Stimulated activated effector memory CD8-positive, alpha-beta T cell treated with anti-CD3 and anti-CD28 coated beads, Interleukin-12 subunit alpha, Interleukin-12 subunit beta, amount 100 ng/mL, for 72 hours (primary cell): ENCODE data around the gene KCNK17.

Source experiments
- ATAC-seq: fragments of 150-1000 bp; cut with Tn5 transposase; 2 replicates; pipeline ENCODE4 v1.10.0; 2021
- DNase-seq, 2 donors: peaks; one replicate each; pipeline ENCODE4 v3.0.0; 2021 to 2022; ENCODE audit warnings: low spot score in 2 of 2
- H3K27ac Mint-ChIP-seq: one replicate; pipeline ENCODE4 v1.8.0; 2022; ENCODE audit warnings: mild to moderate bottlenecking, mixed read lengths
- H3K36me3 Mint-ChIP-seq: one replicate; pipeline ENCODE4 v1.8.0; 2022; ENCODE audit warnings: mild to moderate bottlenecking, mixed read lengths
- H3K4me1 Mint-ChIP-seq: one replicate; pipeline ENCODE4 v1.8.0; 2022; ENCODE audit warnings: mixed read lengths
- H3K4me3 Mint-ChIP-seq: one replicate; pipeline ENCODE4 v1.8.0; 2022; ENCODE audit warnings: mild to moderate bottlenecking, mixed read lengths
- H3K9me3 Mint-ChIP-seq: one replicate; pipeline ENCODE4 v1.8.0; 2022; ENCODE audit warnings: mixed read lengths

Gene KCNK17, protein sequence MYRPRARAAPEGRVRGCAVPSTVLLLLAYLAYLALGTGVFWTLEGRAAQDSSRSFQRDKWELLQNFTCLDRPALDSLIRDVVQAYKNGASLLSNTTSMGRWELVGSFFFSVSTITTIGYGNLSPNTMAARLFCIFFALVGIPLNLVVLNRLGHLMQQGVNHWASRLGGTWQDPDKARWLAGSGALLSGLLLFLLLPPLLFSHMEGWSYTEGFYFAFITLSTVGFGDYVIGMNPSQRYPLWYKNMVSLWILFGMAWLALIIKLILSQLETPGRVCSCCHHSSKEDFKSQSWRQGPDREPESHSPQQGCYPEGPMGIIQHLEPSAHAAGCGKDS

DNA sequence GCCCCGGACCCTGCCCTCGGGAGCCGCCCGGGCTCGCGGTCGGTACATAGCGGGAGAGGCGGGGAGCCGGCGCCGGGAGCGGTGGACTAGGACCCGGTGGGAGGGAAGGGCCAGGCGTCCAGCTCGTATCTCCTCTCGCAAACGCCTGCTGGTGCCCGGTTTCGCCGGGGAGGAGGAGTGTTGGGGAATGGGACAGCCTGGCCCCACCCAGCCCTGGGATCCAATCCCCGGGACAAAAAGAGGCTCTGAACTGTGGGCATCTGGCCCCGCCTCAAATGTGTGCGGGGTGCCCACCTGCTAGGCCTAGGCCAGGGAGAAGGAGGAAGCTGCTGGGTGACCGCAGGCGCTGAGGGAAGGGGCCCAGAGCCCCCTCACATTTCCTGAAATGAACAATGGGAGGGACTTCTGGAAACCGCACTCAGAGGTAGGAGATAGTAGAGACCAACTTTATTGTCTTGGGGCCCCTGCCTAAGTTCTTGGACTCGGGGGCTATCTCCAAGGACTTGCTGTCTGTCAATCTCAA, at the start of gene KCNK17:
Gene KCNK17, minus strand, starts transcription at position 147 of the 523 bp plus-strand sequence. Its CDS starts 99 bp downstream, at position 48.
- peaks cover 15% of the 10 kb centered on the region for H3K4me1 Mint-ChIP-seq

DNA sequence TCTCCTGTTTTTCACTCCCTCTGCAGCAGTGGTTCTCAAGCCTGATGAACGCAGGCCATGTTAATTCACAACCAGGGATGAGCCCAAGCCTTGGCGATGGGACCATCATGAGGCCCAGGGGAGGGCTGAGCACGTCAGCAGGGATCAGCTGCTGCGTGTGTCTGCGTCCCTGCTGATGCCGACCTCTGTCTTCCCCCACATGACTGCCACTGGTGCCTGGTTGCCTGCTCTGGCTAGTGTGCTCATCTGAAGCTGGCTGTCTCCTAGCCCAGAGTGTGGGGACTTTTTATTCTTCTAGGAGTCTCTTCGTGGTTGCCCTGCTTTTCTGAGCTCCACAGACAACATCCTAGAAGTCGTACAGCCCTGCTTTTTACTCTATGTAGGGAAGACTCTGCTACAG, 49.1 kb upstream of the KCNK17 start:
- DNase-seq, result no peak
- no peak overlapping the region for H3K4me3 Mint-ChIP-seq
- ATAC-seq, result no peak
- no peaks in the 10 kb centered on the region for H3K9me3 Mint-ChIP-seq
- H3K36me3 Mint-ChIP-seq, result no peaks in the 10 kb centered on the region
- no peak overlapping the region for H3K27ac Mint-ChIP-seq
- H3K4me1 Mint-ChIP-seq, result no peaks in the 10 kb centered on the region

More for the DNA sequence above, at the start of gene KCNK17:
- ATAC-seq, result no peak
- peak within 1 kb of the TSS; percentile 31 for H3K4me3 Mint-ChIP-seq
- no peak within 1 kb of the TSS for H3K27ac Mint-ChIP-seq
- H3K36me3 Mint-ChIP-seq, result no peaks in the 10 kb centered on the region
- DNase-seq, result no peak
- H3K9me3 Mint-ChIP-seq, result no peaks in the 10 kb centered on the region

DNA sequence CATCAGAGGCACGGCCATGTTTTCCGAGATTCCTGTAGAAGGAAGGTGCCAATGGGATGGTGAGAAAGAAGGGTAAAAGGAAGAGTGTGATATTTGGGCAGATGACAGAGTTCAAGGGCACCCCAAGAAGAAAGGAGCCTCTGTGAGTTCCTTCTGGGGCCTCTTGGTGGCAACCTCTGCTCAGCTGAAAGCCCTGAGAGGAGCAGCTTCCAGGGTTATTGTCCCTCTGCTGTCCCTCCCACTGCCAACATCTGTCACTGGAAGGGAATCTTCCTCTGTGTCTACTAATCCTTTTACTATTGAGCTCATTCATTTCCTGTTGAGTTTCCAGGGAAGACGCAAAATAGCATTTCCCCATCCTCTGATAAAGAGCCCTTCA, 48.3 kb upstream of the KCNK17 start:
- no peaks in the 10 kb centered on the region for H3K36me3 Mint-ChIP-seq

DNA sequence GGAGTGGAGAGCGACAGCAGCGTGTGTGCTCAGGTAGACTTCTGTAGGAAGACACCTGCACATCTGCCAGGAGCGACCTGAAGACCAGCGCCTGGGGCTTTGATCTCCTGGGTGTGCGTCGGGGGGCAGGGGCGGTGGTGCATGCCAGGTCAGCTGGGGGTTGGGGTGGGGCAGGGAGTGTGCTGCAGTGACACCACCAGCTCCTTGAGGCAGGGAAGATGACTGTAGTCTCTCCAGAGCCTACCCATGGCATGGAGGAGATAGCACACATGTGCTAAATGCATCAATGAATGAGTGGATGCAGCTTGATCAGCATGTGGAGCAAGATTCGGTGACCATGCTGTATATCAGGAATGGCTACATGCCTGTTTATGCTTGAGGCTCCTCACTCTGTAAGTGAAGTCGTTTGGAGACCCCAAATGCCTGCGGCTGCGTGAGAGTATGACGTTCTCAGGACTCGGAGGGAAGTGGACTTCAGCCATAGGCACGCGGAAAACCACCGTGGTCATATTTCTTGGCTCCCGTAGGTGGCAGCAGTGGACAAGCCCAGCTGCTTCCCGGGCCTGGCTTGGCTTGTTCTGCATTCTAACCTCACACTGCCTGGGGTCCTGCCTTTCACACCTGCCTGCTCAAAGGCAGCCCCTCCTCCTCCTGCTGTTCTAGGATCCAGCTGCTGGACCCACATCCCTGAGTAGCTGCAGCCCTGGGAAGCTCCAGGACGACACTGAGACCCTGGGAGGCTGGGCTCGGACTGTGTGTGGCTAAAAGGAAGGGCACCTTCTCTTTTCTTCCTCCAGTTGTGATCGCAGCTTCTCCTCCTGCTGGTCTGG, 47.7 kb upstream of the KCNK17 start:
- Mint-ChIP-seq H3K36me3 (no peaks in the 10 kb centered on the region), H3K4me3 (no peak overlapping the region), H3K4me1 (no peaks in the 10 kb centered on the region), H3K9me3 (no peaks in the 10 kb centered on the region), H3K27ac (no peak overlapping the region)
- DNase-seq (peak; percentile 27 to 64), ATAC-seq (no peak)

More for the DNA sequence above, 48.3 kb upstream of the KCNK17 start:
- no peak overlapping the region for H3K27ac Mint-ChIP-seq
- H3K9me3 Mint-ChIP-seq, result no peaks in the 10 kb centered on the region
- no peak for DNase-seq
- no peak overlapping the region for H3K4me3 Mint-ChIP-seq
- ATAC-seq, result no peak
- H3K4me1 Mint-ChIP-seq, result no peaks in the 10 kb centered on the region

DNA sequence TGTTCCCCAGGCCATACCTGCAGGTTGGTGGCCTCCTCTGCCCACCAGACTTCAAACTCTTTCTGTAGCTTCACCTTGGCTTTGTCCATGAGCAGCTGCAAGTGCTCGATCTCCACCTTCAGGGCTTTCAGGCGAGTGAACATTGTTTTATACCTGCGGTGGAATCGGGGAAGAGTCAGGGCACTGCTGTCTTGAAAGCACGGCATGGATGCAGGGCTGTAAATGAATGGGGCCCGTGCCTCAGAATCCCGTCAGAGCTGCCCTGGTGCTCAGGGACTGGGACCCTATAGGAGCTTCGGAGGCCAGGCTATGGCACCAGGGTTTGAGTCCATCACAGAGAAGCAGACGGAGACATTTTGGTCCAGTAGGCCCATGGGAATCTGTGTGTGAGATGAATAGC, 46.2 kb upstream of the KCNK17 start:
- no peaks in the 10 kb centered on the region for H3K36me3 Mint-ChIP-seq
- no peaks in the 10 kb centered on the region for H3K9me3 Mint-ChIP-seq
- DNase-seq, result no peak
- no peak for ATAC-seq
- H3K27ac Mint-ChIP-seq, result no peak overlapping the region
- H3K4me1 Mint-ChIP-seq, result no peaks in the 10 kb centered on the region
- no peak overlapping the region for H3K4me3 Mint-ChIP-seq

DNA sequence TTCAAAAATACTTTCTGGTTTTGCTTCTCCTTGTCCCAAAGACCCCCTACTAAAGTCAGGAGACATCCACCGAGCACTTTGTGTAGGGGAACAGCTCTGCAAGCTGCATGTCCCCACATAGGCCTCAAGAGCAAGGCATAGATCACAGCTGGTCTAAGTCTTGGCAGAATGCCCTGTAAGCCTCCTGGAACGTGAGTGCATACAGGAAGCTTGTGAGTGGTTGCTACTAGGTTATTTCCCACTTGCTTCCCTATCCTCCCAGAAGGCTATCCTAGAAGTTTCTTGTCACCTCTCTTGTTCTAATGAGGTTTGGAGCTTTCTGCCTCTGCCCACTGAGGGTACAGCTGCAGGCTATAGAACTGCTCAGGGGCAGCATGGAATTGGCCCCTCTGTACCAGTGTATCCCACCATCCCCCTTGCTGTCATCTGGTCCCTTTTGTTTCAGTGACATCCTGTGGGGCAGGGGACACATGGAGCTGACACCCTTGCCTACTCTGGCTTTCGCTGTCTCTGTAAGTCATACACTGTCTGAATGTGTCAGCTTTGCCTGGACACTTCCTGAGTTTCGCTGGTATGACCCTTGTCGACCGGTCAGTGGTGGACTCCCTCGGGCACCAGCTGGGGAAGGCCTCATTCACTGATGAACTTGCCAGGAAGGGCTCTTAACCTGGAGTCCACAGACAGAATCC, 43.9 kb upstream of the KCNK17 start:
- ATAC-seq, result no peak
- H3K4me1 Mint-ChIP-seq, result no peaks in the 10 kb centered on the region
- H3K9me3 Mint-ChIP-seq, result no peaks in the 10 kb centered on the region
- no peaks in the 10 kb centered on the region for H3K36me3 Mint-ChIP-seq
- no peak overlapping the region for H3K4me3 Mint-ChIP-seq
- no peak for DNase-seq
- H3K27ac Mint-ChIP-seq, result no peak overlapping the region

DNA sequence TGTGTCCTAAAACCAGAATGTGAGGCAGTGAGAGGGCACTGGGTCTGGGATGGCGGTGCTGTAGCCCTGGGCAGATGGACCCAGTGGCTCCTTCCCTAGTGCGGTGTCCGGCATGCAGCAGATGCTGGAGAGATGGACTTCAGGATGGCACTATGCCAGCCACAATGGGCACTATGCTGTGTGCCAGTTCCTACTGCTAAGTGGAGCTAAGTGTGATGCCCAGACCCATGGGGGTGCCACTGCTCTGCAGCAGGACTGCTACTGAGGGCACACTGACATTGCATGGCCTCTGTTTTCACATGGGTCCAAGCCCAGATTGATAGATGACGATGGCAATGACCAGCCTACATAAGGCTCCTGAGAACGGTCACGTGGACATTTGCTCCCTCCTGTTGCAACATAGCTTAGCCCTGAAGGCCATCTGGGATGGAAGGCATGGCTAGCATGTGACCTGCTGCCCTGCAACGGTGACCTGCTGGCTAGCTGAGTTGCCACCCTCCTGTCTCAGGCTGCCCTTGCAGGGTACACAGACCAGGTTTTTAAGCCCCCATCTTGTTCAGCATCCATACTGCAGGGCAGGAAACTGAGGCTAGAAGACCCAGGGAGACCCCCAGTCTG, 39.6 kb upstream of the KCNK17 start:
- no peaks in the 10 kb centered on the region for H3K4me1 Mint-ChIP-seq
- H3K36me3 Mint-ChIP-seq, result no peaks in the 10 kb centered on the region
- no peak overlapping the region for H3K4me3 Mint-ChIP-seq
- ATAC-seq (no peak), DNase-seq (no peak)
- H3K27ac Mint-ChIP-seq, result no peak overlapping the region
- H3K9me3 Mint-ChIP-seq, result no peaks in the 10 kb centered on the region

DNA sequence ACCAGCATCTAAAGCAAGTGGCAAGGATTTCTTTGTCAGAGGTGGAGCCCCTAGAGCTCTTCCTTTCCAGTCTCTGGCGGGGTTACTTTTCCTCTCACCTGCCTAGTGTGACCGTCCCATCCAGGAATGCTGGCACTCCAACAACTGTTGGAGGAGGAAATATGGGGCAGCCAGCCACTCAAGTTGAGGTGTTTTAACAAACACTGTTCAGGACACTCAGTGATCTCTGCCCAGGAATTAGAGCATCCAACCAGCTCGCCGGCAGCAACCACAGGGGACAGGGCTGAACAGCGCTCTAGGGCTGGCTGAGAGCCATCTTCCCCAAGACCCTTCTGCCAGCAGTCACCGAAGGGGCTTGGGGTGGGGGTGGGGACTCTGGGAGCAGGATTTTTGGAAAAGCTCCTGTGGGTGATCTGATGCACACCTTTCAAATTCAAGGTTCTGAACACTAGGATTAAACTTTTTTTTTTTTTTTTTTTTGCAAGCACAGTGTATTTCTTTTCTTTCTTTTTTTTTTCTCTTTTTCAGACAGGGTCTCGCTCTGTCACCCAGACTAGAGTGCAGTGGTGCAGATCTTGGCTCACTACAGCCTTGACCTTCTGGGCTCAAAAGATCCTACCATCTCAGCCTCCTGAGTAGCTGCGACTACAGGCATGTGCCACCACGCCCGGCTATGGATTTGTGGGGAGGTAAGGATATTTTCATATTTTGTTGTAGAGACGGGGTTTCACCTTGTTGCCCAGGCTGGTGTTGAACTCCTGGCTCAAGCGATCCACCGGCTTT, 36.7 kb upstream of the KCNK17 start:
- Mint-ChIP-seq H3K4me3 (no peak overlapping the region), H3K27ac (no peak overlapping the region), H3K4me1 (no peaks in the 10 kb centered on the region), H3K36me3 (no peaks in the 10 kb centered on the region), H3K9me3 (no peaks in the 10 kb centered on the region)
- no peak for DNase-seq
- ATAC-seq, result no peak

DNA sequence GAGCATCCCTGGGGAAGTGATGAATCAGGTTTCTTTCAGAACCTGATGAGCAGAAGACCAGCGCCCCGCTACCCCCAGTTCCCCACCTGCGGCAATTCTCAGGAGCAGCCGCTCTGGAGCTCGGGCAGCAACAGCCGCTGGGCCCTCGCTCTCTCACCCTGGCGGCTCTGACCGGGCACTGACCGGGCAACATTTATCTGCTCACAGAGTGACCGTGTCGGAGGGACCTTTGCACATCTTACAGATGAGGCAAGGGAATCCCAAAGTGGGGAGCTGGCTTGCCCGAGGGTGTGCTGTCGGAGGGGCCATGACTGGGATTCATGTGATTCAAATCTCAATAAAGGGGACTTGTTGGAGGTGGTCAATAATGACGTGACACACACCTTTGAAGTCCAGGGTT, 34.5 kb upstream of the KCNK17 start:
- no peaks in the 10 kb centered on the region for H3K4me1 Mint-ChIP-seq

DNA sequence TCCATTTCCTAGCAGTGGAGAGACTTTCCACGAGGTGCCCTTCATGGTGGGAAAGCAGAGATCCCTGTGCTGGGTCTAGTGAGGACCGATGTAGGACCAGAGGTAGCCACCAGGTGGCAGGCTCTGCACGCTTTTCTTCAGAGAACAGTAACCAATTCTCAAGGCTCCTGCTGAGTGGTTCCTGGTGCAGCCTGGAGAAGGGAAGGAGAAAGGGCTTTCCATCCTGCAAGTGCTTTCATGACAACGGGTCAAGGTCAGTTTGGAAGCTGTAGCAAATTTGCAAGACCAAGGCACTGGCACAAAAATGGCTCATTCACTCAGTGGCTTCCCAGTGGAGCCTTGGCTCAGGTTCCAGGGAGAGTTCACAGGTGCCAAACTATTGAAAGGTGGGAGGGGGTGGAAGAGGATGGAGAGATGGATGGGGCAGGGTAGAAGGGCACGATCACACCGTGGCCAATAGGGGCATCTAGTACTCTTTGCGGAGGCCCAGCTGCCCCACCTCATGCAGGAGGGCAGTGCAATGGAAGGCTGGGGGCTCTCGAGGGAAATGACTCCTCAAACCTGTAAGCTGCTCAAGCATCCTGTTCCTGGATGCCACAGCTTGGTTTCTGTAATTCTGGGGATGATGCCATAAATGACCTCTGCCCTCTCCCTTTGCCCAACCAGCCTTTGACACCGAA, 33.8 kb upstream of the KCNK17 start:
- Mint-ChIP-seq H3K9me3 (no peaks in the 10 kb centered on the region), H3K27ac (no peak overlapping the region), H3K4me1 (no peaks in the 10 kb centered on the region), H3K4me3 (no peak overlapping the region), H3K36me3 (no peaks in the 10 kb centered on the region)
- ATAC-seq (peak; percentile 56), DNase-seq (peak; percentile 40 to 79)

More for the DNA sequence above, 34.5 kb upstream of the KCNK17 start:
- Mint-ChIP-seq H3K36me3 (no peaks in the 10 kb centered on the region), H3K9me3 (no peaks in the 10 kb centered on the region), H3K4me3 (no peak overlapping the region), H3K27ac (no peak overlapping the region)
- DNase-seq (no peak), ATAC-seq (no peak)

DNA sequence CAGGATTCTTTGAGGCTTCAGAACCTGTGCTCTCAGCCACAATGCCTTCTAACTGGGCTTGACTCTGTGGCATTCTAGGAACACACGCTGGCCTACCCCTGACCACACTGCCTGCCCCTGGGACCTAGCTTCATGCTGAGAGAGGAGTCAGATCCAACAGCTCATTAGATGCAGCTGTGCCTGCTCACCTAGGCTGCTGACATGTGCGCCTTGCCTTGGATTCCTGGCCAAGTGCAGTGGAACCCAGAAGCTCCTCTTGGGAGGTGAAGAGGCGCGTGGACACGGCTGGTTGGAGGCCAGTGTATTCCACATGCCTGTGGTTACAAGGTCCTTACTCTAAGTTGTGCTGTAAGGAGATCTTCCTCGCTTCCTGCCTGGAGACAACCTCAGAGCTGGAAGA, 33.0 kb upstream of the KCNK17 start:
- H3K9me3 Mint-ChIP-seq, result no peaks in the 10 kb centered on the region
- DNase-seq, result no peak
- H3K36me3 Mint-ChIP-seq, result no peaks in the 10 kb centered on the region
- no peak overlapping the region for H3K27ac Mint-ChIP-seq
- no peak for ATAC-seq
- no peaks in the 10 kb centered on the region for H3K4me1 Mint-ChIP-seq
- no peak overlapping the region for H3K4me3 Mint-ChIP-seq

DNA sequence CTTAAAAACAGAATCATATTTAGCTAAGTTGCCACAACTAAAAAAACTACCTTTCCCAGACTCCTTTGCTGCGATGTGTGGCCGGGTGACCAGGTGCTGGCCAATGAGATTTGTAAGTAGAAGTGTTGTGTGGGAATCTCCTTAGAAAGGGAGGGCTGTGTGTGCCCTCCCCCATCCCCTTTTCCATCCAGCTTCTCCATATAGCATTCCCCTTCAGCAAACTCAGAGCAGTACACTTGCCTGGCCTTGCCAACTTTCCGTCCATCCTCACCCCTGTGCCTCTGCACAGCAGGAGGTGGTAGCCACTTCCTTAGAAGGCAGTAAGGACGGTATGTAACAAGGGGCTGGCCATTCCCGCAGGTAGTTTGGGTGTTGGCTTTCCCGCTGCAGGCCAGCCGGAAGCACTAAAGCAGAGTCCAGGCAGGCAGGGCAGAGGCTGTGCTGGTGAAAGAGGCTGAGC, 30.6 kb upstream of the KCNK17 start:
- H3K27ac Mint-ChIP-seq, result peak overlapping the region; percentile 73
- DNase-seq, result no peak
- no peak overlapping the region for H3K4me3 Mint-ChIP-seq
- no peaks in the 10 kb centered on the region for H3K4me1 Mint-ChIP-seq
- no peaks in the 10 kb centered on the region for H3K9me3 Mint-ChIP-seq
- no peaks in the 10 kb centered on the region for H3K36me3 Mint-ChIP-seq
- ATAC-seq, result no peak

DNA sequence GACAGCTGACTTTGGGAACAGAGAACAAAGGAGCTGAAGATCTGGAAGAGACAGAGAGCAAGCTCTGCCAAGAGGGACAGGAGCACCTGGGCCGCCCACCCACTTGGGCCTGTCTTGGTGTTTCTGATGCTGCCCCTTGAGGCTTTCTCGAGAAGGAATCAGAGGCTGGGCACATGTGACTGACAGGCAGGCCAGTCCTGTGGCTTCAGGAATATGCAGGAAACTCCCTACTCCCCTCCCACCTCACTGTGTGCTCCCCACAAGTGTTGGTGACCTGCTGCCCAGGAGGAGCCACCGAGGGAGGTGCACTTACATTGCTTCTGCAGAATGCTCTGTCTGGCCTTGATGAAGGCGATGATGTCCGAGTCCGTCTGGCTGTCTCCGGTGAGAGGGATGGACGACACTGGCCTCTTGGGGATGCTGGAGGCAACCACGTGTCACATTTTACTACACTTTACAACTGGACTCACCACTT, 29.2 kb upstream of the KCNK17 start:
- Mint-ChIP-seq H3K9me3 (no peaks in the 10 kb centered on the region), H3K4me1 (no peaks in the 10 kb centered on the region), H3K4me3 (no peak overlapping the region), H3K27ac (no peak overlapping the region), H3K36me3 (no peaks in the 10 kb centered on the region)
- DNase-seq, result no peak
- no peak for ATAC-seq
